DOHH2 (cell line): Measurements from ENCODE around the gene FGGY.

Experiments
- H3F3A ChIP-seq: fragments of 200-600 bp; sonication (generic), shearing (Covaris generic); 2 replicates; pipeline ENCODE4 v1.6.0; 2016; ENCODE audit warnings: antibody characterized with exemption, mild to moderate bottlenecking; ENCODE audit not compliant: control insufficient read depth, insufficient read depth
- H3K27ac ChIP-seq: fragments of 200-600 bp; sonication (generic); 2 replicates; pipeline ENCODE4 v1.5.1; 2014; ENCODE audit warnings: low read depth, mild to moderate bottlenecking, low read length, moderate library complexity
- H3K27me3 ChIP-seq: fragments of 200-600 bp; sonication (generic); 2 replicates; pipeline ENCODE4 v1.6.1; 2014; ENCODE audit warnings: mild to moderate bottlenecking, low read length, mixed read lengths; ENCODE audit not compliant: control insufficient read depth
- H3K36me3 ChIP-seq: fragments of 200-600 bp; sonication (generic); 2 replicates; pipeline ENCODE4 v1.6.1; 2014; ENCODE audit warnings: mild to moderate bottlenecking, low read length, moderate library complexity, mixed read lengths; ENCODE audit not compliant: control insufficient read depth
- H3K4me1 ChIP-seq: fragments of 200-600 bp; sonication (generic); 2 replicates; pipeline ENCODE4 v1.6.1; 2014; ENCODE audit warnings: mild to moderate bottlenecking, low read length, mixed read lengths; ENCODE audit not compliant: control insufficient read depth
- H3K4me2 ChIP-seq: fragments of 200-600 bp; sonication (generic); 2 replicates; pipeline ENCODE4 v1.6.0; 2014; ENCODE audit warnings: mild to moderate bottlenecking, low read length, moderate library complexity
- H3K4me3 ChIP-seq: fragments of 200-600 bp; sonication (generic); 2 replicates; pipeline ENCODE4 v1.5.1; 2014; ENCODE audit warnings: mild to moderate bottlenecking, low read length, mixed read lengths
- H3K79me2 ChIP-seq: fragments of 200-600 bp; sonication (generic); 2 replicates; pipeline ENCODE4 v1.6.1; 2014; ENCODE audit warnings: mild to moderate bottlenecking, low read length, mixed read lengths; ENCODE audit not compliant: control insufficient read depth
- H3K9me2 ChIP-seq: fragments of 200-600 bp; sonication (generic); replicated peaks from 2 replicates; pipeline ENCODE4 v1.6.1; 2014; ENCODE audit warnings: mild to moderate bottlenecking, low read length, mixed read lengths; ENCODE audit not compliant: control insufficient read depth
- H3K9me3 ChIP-seq: fragments of 200-600 bp; sonication (generic); 2 replicates; pipeline ENCODE4 v1.6.1; 2014; ENCODE audit warnings: antibody characterized with exemption, low read length, mixed read lengths; ENCODE audit not compliant: control insufficient read depth, insufficient read depth
- H4K20me1 ChIP-seq: fragments of 200-600 bp; sonication (generic); 2 replicates; pipeline ENCODE4 v1.6.0; 2014; ENCODE audit warnings: low read depth, mild to moderate bottlenecking, antibody characterized with exemption, low read length, moderate library complexity; ENCODE audit not compliant: control insufficient read depth, insufficient read depth
- EZH2phosphoT487 ChIP-seq: fragments of 200-600 bp; sonication (generic); IDR thresholded peaks from 2 replicates; pipeline ENCODE4 v1.6.1; 2017; ENCODE audit warnings: borderline replicate concordance, mild to moderate bottlenecking, antibody characterized with exemption, low read length, moderate library complexity, mixed read lengths
- TF ChIP-seq, protein P1 (sequence below): fragments of 200-600 bp; sonication (generic); IDR thresholded peaks from one replicate; pipeline ENCODE4 v1.5.1; 2014; ENCODE audit warnings: antibody characterized with exemption, mild to moderate bottlenecking, low read depth, low read length; ENCODE audit not compliant: poor library complexity, severe bottlenecking

The FGGY gene

DNA sequence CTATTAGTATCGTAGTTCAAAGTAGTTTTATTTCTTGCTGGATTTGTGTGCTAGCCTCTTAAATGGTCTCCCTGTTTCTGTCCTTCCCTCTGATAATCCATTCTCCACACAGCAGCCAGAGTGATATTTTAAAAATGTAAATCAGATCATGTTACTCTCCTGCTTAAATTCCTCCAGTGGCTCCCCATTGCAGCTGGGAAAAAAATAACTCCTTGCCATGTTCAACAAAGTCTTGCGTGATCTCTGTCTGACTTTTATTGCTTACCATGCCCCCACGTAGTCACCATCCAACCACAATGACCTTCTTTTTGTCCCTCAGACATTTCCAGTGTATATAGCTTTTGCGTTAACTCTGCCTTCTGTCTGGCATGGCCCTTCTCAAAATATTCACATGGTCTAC, 178.8 kb downstream of the FGGY start:
- H3K36me3 ChIP-seq = no peaks in the 10 kb centered on the region
- H3K27me3 ChIP-seq = no peaks in the 10 kb centered on the region
- no peaks in the 10 kb centered on the region for H3F3A ChIP-seq
- no peaks in the 10 kb centered on the region for H3K79me2 ChIP-seq
- no peaks in the 10 kb centered on the region for H4K20me1 ChIP-seq
- no peak overlapping the region for H3K4me2 ChIP-seq
- no peaks in the 10 kb centered on the region for H3K9me2 ChIP-seq
- no peak overlapping the region for H3K4me3 ChIP-seq
- TF ChIP-seq EZH2phosphoT487 = no peak
- TF ChIP-seq, protein P1, sequence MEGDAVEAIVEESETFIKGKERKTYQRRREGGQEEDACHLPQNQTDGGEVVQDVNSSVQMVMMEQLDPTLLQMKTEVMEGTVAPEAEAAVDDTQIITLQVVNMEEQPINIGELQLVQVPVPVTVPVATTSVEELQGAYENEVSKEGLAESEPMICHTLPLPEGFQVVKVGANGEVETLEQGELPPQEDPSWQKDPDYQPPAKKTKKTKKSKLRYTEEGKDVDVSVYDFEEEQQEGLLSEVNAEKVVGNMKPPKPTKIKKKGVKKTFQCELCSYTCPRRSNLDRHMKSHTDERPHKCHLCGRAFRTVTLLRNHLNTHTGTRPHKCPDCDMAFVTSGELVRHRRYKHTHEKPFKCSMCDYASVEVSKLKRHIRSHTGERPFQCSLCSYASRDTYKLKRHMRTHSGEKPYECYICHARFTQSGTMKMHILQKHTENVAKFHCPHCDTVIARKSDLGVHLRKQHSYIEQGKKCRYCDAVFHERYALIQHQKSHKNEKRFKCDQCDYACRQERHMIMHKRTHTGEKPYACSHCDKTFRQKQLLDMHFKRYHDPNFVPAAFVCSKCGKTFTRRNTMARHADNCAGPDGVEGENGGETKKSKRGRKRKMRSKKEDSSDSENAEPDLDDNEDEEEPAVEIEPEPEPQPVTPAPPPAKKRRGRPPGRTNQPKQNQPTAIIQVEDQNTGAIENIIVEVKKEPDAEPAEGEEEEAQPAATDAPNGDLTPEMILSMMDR = no peak
- H3K9me3 ChIP-seq = no peaks in the 10 kb centered on the region
- no peaks in the 10 kb centered on the region for H3K4me1 ChIP-seq
- no peak overlapping the region for H3K27ac ChIP-seq

DNA sequence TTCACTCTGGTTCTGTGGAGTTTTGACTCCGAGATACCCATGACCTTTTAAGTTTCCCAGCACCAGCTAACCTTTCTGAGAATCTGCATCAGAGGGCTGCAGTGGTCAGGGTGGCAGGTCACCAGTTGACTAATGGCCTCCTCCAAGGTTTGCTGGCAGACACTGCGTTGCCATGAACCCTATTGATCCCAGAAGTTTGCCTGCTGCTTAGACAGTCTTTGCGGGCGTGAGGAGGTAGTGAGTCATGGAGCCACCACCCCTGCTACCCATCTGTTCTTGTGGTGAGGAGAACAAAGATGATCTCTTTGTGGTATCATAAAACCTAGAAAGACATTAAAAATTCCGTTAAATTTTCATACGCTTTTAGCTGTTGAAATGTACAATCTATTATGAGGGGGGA, 180.4 kb downstream of the FGGY start:
- H3K36me3 ChIP-seq = no peaks in the 10 kb centered on the region
- H4K20me1 ChIP-seq = no peaks in the 10 kb centered on the region
- no peak overlapping the region for H3K27ac ChIP-seq
- no peaks in the 10 kb centered on the region for H3K27me3 ChIP-seq
- TF ChIP-seq EZH2phosphoT487 = no peak
- TF ChIP-seq, protein P1 = no peak
- H3K79me2 ChIP-seq = no peaks in the 10 kb centered on the region
- H3K9me2 ChIP-seq = no peaks in the 10 kb centered on the region
- no peak overlapping the region for H3K4me2 ChIP-seq
- no peaks in the 10 kb centered on the region for H3F3A ChIP-seq
- H3K4me3 ChIP-seq = no peak overlapping the region
- no peaks in the 10 kb centered on the region for H3K9me3 ChIP-seq
- H3K4me1 ChIP-seq = peaks cover 8% of the 10 kb centered on the region

DNA sequence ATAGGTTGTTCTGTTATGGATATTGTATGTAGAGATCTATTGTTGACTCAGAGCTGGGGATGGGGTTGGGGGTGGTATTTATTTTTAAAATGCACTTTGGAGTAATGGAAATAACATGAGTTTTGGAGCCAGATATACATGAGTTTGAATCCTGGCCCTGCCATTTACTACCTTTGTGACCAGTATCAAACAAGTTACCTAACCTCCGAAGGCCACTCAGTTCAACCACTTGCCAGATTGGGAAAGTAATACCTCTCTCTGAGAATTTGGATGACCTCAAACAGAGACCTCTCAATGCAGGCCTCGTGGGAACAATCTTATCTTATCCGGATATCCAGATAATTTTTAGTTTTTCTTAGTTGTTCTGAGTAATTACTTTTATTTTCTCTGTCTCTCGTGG, 181.0 kb downstream of the FGGY start:
- no peaks in the 10 kb centered on the region for H4K20me1 ChIP-seq
- no peak overlapping the region for H3K27ac ChIP-seq
- H3K4me1 ChIP-seq = peaks cover 11% of the 10 kb centered on the region
- no peak overlapping the region for H3K4me2 ChIP-seq
- no peaks in the 10 kb centered on the region for H3K9me3 ChIP-seq
- no peak overlapping the region for H3K4me3 ChIP-seq
- no peak for TF ChIP-seq EZH2phosphoT487
- TF ChIP-seq, protein P1 = no peak
- H3K27me3 ChIP-seq = no peaks in the 10 kb centered on the region
- no peaks in the 10 kb centered on the region for H3K9me2 ChIP-seq
- no peaks in the 10 kb centered on the region for H3F3A ChIP-seq
- no peaks in the 10 kb centered on the region for H3K79me2 ChIP-seq
- H3K36me3 ChIP-seq = no peaks in the 10 kb centered on the region

DNA sequence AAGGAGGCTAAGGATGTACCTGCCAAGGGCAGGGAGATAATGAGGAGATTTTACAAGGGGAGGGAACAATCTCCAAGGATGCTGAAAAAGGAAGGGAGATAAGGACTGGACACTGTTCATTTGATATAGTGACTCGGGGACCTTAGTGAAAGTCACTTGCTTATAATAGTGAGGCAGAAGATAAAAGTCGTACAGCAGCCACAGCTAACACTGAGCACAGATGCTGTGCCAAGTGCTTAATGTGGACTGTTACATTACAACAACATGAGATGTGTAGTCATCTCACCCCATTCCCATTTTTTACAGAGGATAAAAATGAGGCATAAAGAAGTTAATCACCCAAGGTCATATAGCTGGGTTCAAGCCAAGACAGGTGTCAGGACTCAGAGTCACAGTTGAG, 181.9 kb downstream of the FGGY start:
- no peaks in the 10 kb centered on the region for H3K9me3 ChIP-seq
- no peaks in the 10 kb centered on the region for H4K20me1 ChIP-seq
- no peaks in the 10 kb centered on the region for H3K36me3 ChIP-seq
- peaks cover 21% of the 10 kb centered on the region for H3K4me1 ChIP-seq
- TF ChIP-seq, protein P1 = no peak
- TF ChIP-seq EZH2phosphoT487 = no peak
- H3K4me3 ChIP-seq = no peak overlapping the region
- no peak overlapping the region for H3K4me2 ChIP-seq
- no peaks in the 10 kb centered on the region for H3F3A ChIP-seq
- no peak overlapping the region for H3K27ac ChIP-seq
- H3K27me3 ChIP-seq = no peaks in the 10 kb centered on the region
- H3K9me2 ChIP-seq = no peaks in the 10 kb centered on the region
- no peaks in the 10 kb centered on the region for H3K79me2 ChIP-seq
